Measurements from ENCODE around the gene UCKL1.

UCKL1 gene

DNA sequence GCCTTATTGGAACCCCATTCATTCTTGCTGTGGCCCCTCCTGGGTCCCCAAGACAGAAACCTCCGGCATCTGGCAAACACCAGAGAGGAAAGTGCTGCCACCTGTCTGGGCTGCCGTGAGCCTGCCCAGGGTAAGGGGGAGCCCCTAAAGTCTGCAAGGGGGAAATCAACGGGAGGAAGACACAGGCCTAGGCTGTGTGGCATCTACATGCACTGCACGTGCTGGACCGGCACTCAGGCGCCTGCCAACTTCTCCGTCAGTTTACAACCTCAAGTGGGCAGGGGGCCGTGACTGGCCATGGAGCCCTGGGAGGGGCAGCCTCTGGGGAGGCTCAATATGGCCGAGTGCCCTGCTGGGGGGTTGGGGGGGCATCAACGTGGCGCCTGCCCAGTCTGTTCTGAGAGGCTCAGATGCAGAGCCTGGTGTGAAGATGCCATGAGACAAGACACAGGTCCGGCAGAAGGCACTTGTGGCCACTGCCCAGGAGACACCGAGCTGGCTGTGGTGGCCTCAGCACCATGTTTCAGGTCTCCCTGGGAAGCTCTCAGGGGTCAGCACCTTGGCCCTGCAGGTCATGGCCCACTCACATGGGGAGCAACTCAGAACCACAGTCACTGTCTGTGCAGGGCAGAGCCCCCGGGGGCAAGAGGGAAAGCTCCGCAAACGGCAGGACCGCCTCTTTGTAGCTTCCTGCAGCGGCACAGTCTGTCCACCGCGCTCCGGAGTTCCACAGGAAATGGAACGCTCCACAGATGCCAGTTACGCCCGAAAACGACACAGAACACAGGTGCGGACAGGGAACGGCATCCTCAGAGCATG lies 8.4 kb downstream of the UCKL1 start:
- TF ChIP-seq, protein P1, sequence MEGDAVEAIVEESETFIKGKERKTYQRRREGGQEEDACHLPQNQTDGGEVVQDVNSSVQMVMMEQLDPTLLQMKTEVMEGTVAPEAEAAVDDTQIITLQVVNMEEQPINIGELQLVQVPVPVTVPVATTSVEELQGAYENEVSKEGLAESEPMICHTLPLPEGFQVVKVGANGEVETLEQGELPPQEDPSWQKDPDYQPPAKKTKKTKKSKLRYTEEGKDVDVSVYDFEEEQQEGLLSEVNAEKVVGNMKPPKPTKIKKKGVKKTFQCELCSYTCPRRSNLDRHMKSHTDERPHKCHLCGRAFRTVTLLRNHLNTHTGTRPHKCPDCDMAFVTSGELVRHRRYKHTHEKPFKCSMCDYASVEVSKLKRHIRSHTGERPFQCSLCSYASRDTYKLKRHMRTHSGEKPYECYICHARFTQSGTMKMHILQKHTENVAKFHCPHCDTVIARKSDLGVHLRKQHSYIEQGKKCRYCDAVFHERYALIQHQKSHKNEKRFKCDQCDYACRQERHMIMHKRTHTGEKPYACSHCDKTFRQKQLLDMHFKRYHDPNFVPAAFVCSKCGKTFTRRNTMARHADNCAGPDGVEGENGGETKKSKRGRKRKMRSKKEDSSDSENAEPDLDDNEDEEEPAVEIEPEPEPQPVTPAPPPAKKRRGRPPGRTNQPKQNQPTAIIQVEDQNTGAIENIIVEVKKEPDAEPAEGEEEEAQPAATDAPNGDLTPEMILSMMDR (IDR thresholded peaks at IDR 0.05; ENCODE audit: low read depth, low read length): no peak
- no peak overlapping the region for H3K4me3 ChIP-seq (ENCODE audit: low read depth, low read length)

DNA sequence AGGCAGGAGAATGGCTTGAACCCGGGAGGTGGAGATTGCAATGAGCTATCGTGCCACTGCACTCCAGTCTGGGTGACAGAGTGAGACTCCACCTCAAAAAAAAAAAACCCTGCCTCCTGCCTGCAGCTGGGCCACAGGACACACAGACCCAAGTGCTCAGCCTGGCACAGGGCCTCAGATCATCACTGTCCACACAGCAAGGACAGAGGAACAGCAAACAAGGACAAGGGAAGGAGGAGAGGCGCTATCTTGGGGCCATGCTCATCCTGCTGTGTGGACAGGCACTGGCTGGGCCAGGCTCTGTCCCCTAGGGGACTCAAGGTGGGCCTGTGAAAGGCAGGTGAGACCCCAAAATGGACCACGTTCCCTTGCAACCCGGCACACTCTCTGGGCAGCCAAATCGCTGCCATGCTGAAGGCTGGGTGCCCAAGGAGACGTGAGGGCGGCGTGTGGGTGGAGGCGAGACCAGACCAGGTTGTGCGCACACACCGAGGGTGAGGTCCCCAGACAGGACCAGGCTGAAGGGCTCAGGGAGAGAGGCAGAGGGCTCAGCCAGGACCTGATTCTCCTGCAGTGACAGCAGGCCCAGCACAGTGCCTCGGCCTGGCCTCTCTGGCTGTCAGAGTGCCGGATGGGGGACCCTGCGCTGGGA lies 9.1 kb downstream of the UCKL1 start:
- H3K4me3 ChIP-seq (ENCODE audit: low read depth, low read length): no peak overlapping the region
- TF ChIP-seq, protein P1 (IDR thresholded peaks at IDR 0.05; ENCODE audit: low read depth, low read length): no peak

DNA sequence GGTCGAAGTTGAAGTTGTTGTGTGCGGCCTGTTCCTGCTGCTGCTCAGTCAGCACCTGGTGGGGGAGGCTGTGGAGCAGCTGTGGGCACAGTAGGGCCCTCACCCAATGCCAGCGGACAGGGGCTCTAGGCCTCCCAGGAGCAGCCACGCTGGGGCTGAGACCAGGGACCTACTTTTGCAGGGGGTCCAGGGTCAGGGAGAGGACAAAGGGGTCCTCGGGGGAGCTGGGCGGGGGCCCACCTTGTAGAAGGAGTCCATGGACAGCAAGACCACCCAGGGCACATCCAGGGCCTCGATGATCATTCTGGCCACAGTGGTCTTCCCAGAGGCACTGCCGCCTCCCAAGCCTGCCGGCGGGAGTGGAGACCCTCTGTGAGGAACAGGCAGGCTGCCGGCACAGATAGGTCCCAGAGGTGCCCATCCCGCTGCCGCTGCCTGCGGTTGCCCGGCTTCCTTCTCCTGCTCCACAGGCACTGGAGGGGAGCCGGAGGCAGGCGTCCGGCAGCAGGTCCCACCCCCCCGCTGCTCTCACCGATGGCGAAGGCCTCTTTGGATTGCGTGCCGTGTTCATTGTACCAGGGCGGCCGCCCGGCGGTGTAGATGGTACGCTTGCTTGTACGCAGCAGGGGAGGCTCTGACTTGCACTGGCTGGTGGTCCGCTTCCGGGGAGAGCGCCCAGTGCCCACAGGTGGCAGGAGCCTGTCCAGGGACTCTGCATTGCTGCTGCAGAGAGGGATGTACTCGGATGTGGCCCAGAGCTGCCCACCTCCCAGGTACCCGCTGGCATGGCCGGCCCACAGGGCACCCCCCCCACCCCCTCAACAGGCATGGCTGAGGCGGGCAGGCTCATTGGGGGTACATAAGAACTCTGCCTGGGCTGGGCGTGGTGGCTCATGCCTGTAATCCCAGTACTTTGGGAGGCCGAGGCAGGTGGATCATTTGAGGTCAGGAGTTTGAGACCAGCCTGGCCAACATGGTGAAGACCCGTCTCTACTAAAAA lies 10.0 kb downstream of the UCKL1 start:
- TF ChIP-seq, protein P1 (IDR thresholded peaks at IDR 0.05; ENCODE audit: low read depth, low read length): no peak
- H3K4me3 ChIP-seq (ENCODE audit: low read depth, low read length): no peak overlapping the region

DNA sequence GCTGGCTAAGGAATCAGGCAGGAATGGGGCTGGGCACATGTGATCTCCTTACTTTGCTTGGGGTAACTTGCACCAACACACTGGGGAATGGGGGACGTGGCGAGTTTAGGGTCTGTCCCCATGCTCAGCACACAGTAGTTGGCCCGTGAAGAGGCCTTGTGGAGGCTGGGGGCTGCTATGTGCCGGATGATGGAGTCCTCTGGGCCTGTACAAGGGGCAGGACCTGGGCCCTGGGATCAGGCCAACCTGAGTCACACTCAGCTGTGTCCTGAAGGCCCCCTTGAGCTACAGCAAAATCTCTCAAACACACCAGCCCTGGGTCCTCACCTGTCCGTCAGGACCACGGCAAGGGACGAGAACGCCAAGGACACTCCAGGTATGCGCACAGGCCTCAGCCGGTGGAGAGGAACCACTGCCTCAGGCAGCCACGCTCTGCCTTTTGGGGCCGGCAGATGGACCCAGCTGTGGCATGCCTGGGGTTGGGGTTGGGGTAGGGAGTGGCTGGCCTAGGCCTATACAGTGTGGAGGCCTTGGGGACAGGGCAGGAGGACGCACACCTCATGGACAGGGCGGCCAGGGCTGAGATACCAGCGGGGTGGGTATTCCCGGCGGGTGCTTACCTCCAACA lies 11.1 kb downstream of the UCKL1 start:
- TF ChIP-seq, protein P1 (IDR thresholded peaks at IDR 0.05; ENCODE audit: low read depth, low read length): no peak
- no peak overlapping the region for H3K4me3 ChIP-seq (ENCODE audit: low read depth, low read length)

DNA sequence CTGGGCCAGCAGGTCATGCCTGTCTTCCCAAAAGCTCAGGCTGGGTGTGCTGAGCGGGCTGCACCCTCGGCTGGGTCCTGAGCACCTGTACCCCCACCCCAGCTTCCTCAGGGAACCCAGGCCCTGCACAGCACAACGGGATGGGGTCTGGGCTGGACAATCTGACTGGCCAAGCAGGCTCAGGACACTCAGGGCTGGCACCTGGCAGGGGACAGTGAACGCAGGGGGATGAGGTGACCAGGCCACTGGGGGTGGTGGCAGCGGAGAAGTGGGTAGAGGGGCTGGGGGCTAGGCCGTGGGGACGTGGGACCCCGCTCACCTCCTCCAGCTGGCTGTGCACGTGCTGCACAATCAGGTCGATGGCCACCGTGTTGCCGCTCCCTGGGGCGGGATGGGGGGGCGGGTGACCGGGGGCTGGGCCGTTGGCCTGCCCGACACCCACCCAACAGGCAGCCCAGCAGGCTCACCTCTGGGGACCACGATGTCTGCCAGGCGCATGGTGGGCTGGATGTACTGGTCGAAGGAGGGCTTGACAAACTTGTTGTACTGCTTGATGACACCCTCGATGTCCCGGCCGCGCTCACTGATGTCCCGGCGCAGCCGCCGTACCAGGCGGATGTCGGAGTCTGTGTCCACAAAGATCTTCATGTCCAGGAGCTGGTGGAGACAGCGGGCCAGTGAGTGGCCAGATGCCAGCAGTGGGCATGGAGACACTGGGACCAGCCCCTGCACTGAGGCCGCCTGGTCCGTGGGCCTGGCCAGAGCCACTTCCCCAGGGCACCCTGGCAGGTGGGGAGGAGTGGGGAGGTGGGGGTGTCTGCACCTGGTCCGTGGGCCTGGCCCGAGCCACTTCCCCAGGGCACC lies 11.9 kb downstream of the UCKL1 start:
- no peak overlapping the region for H3K4me3 ChIP-seq (ENCODE audit: low read depth, low read length)
- TF ChIP-seq, protein P1 (IDR thresholded peaks at IDR 0.05; ENCODE audit: low read depth, low read length): no peak

DNA sequence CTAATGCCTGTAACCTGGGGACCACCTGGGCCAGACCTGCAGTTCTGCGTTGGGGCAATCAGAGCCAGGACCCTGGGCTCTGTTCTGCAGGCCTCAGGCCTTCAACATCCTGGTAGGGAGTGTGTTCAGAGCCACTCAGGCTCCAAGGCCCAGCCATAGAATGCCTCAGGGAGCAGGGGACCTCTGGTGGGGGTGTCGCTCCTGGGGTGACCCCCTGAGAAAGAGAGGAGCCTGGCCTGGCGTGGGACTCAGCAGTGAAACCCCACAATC lies 12.5 kb downstream of the UCKL1 start:
- TF ChIP-seq, protein P1 (IDR thresholded peaks at IDR 0.05; ENCODE audit: low read depth, low read length): no peak
- no peak overlapping the region for H3K4me3 ChIP-seq (ENCODE audit: low read depth, low read length)
